Right lobe of liver (tissue), 6 donors: ENCODE data around the gene CDHR1. TPM values are rescaled to one million over a fixed set of nuclear protein-coding genes. Genes with fewer than 3 reads are reported as not detected.
"Not testable (repeated sequence)": the region's sequence is repeated elsewhere in the genome, so short reads cannot be mapped to it uniquely, and the experiment has no call there.

Experiments used
- ATAC-seq, 4 donors: fragments of 200-7000 bp; cut with Tn5 transposase; one replicate each; pipeline ENCODE4 v1.9.1; 2020; ENCODE audit warnings: mild to moderate bottlenecking in 4 of 4, moderate library complexity in 4 of 4
- DNase-seq, 3 donors: peaks; one replicate each; pipeline ENCODE4 v3.0.0-alpha.2; 2020
- H3K27ac ChIP-seq, 3 donors: fragments of 200-600 bp; one replicate each; pipeline ENCODE4 v1.8.0; 2022
- H3K27me3 ChIP-seq, 2 donors: fragments of 200-600 bp; one replicate each; pipeline ENCODE4 v1.8.0; 2022
- H3K36me3 ChIP-seq, 4 donors: fragments of 200-600 bp; sonication (generic) in 1 of 4; one replicate each; pipeline versions ENCODE4 v1.5.1 to v1.8.0; 2017 to 2022; ENCODE audit warnings: control low read depth in 1 of 4
- H3K4me1 ChIP-seq, 4 donors: fragments of 200-600 bp; sonication (generic) in 1 of 4; one replicate each; pipeline versions ENCODE4 v1.5.1 to v1.8.0; 2017 to 2022; ENCODE audit warnings: control low read depth in 1 of 4
- H3K4me3 ChIP-seq, 3 donors: fragments of 200-600 bp; one replicate each; pipeline ENCODE4 v1.8.0; 2022
- H3K9me3 ChIP-seq, 4 donors: fragments of 200-600 bp; sonication (generic) in 1 of 4; one replicate each; pipeline versions ENCODE4 v1.5.1 to v1.8.0; 2017 to 2022; ENCODE audit warnings: control low read depth in 1 of 4
- POLR2A ChIP-seq: fragments of 450-650 bp; IDR thresholded peaks from one replicate; pipeline ENCODE4 v1.6.1; 2017; ENCODE audit warnings: antibody characterized with exemption, mild to moderate bottlenecking
- WGBS: methylation state at CpG from one replicate; pipeline ENCODE4 v1.1.6; 2018; ENCODE audit warnings: low coverage, low lambda C conversion rate; ENCODE audit not compliant: insufficient coverage; ENCODE audit errors: missing lambda C conversion rate; 5-methylcytosine and 5-hydroxymethylcytosine counted together
- intact Hi-C, 2 donors: fragments of 100-400 bp; cut with DNase I; formaldehyde crosslinking; loops; one replicate each; pipeline versions ENCODE4 v1.11.2 to v1.14.1; 2022
- long read RNA-seq: library from polyadenylated mRNA; unstranded; transcript quantifications from one replicate; pipeline ENCODE4 v2.0.0, GENCODE V29; 2019
- total RNA-seq, 6 experiments: library from RNA; depleted of rRNA in 2 of 6; stranded (reverse); fragments of >200 nt in 2 of 6; fragmentation: NEBNext Ultra II Directional in 3 of 6; extraction: Animal tissue kit (Norgen Biotek cat#: 25700) in 3 of 6; gene quantifications; one replicate each; pipeline versions ENCODE4 v1.1.0 to v1.2.4, GENCODE V29; 2016 to 2023
- TF ChIP-seq, protein P1 (sequence below), 4 donors: fragments of 200-600 bp in 3 of 4; fragments of 450-650 bp in 1 of 4; IDR thresholded peaks; one replicate each; pipeline versions ENCODE4 v1.5.1 to v1.8.0; 2016 to 2022; ENCODE audit warnings: antibody characterized with exemption in 4 of 4, mild to moderate bottlenecking in 2 of 4
- donor health status: DM: no; HTN: yes; CAD: no.
- donor health status: DM: no; HTN: no; CAD: no.
- donor health status: DM: no; HTN: no; CAD: no.
- donor health status: DM: no; HTN: yes; CAD: no.
- donor health status: DM: no; HTN: yes; CAD: no.

Gene CDHR1
- under 1 TPM in 5 of 6 experiments, not detected in 1; 0.09 to 0.42 (median 0.19) TPM for total RNA-seq
- long read RNA-seq: 0 reads

DNA sequence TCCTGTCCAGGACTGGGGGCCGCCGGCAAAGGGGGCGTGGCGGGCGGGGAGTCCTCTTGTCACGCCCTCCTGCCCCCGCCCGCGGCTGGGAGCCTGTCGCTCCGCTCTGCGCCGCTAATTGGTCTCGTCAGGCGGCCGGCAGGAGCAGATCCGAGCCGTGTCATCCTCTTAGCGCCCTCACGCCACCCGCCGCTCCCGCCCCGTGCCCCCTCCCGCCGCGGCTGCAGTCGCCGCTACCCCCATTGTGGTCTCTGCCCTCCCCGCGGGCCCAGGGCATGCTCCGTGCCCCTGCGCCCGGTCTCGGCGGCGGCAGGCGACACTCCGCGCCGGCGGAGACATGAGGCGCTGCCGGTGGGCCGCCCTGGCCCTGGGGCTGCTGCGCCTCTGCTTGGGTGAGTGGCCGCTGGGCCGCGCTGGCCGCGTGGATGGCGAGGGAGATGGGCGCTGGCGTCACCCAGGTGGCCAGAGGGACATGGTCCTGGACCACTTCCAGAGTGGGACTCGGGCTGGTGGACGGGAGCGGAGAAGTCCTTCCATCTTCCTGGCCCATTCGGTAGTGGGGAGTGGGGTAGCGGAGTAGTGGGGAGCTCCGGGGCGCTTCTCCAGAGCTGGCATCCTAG, at the start of gene CDHR1:
Gene CDHR1 (plus strand): TSS at position 114 of the 620 bp plus-strand sequence. CDS start 224 bp downstream, at position 338.
- Histone ChIP-seq H3K27me3 (peaks cover 7 to 11% of the 10 kb centered on the region in 2 donors), H3K9me3 (no peaks in the 10 kb centered on the region), H3K4me1 (peaks cover 0 to 10% (median 0%) of the 10 kb centered on the region in 4 donors), H3K36me3 (no peaks in the 10 kb centered on the region), H3K4me3 (peak within 1 kb of the TSS; percentile 26 to 40 (median 28)), H3K27ac (no peak within 1 kb of the TSS)
- ATAC-seq: peak; percentile 44 to 62 (median 54)
- intact Hi-C loops: no loop called here
- TF ChIP-seq POLR2A: no peak
- TF ChIP-seq, protein P1, sequence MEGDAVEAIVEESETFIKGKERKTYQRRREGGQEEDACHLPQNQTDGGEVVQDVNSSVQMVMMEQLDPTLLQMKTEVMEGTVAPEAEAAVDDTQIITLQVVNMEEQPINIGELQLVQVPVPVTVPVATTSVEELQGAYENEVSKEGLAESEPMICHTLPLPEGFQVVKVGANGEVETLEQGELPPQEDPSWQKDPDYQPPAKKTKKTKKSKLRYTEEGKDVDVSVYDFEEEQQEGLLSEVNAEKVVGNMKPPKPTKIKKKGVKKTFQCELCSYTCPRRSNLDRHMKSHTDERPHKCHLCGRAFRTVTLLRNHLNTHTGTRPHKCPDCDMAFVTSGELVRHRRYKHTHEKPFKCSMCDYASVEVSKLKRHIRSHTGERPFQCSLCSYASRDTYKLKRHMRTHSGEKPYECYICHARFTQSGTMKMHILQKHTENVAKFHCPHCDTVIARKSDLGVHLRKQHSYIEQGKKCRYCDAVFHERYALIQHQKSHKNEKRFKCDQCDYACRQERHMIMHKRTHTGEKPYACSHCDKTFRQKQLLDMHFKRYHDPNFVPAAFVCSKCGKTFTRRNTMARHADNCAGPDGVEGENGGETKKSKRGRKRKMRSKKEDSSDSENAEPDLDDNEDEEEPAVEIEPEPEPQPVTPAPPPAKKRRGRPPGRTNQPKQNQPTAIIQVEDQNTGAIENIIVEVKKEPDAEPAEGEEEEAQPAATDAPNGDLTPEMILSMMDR (IDR thresholded peaks at IDR 0.05): no peak
- 0% methylated on average over 4 of the region's 61 CpGs for WGBS
- DNase-seq: peak in 1 of 3 donors; percentile 37

DNA sequence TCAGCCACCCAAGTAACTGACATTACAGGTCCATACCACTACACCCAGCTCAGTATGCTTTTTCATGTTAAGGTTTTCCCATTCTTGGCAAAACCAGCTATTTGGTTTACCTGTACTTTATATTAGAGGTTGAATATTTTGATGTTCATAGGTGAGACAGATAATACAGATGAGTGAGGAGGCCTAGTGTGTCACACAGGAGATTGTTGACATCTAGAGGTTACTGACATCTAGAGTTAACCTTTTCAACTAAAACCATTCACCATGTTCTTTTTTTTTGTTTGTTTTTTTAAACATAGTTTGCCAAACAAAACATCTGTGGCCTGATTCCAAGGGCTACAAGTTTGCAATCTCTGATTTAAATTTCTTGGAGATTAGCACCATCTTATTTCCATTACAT, 47.0 kb upstream of the CDHR1 start:
- intact Hi-C loops: no loop called here
- Histone ChIP-seq H3K4me3 (no peak overlapping the region), H3K4me1 (no peaks in the 10 kb centered on the region), H3K27me3 (no peaks in the 10 kb centered on the region), H3K9me3 (no peaks in the 10 kb centered on the region), H3K27ac (no peak overlapping the region), H3K36me3 (peaks cover 14 to 91% (median 53%) of the 10 kb centered on the region in 4 donors)
- no peak for TF ChIP-seq POLR2A
- TF ChIP-seq, protein P1 (IDR thresholded peaks at IDR 0.05): no peak
- DNase-seq (no peak), ATAC-seq (peak; percentile 36 to 56 (median 49))

- DNase-seq, intact Hi-C loops, H3K4me3 ChIP-seq, H3K4me1 ChIP-seq, H3K9me3 ChIP-seq, H3K27me3 ChIP-seq, H3K27ac ChIP-seq: not testable (repeated sequence)
- TF ChIP-seq, protein P1 (IDR thresholded peaks at IDR 0.05): peak; percentile 41 to 72 (median 68)
- ATAC-seq: peak; percentile 47 to 71 (median 66)
- 21% methylated on average over 2 of the region's 9 CpGs for WGBS
- peaks cover 18 to 91% (median 58%) of the 10 kb centered on the region in 4 donors for H3K36me3 ChIP-seq
Observed at GRCh38 chr10:84148006-84148597, 46.2 kb upstream of the CDHR1 start.

GRCh38 chr10:84149854-84150253, 44.5 kb upstream of the CDHR1 start:
- DNase-seq (no peak), ATAC-seq (no peak)
- Histone ChIP-seq H3K4me1 (no peaks in the 10 kb centered on the region), H3K27me3 (no peaks in the 10 kb centered on the region), H3K9me3 (no peaks in the 10 kb centered on the region), H3K36me3 (peaks cover 18 to 85% (median 47%) of the 10 kb centered on the region in 4 donors), H3K4me3 (no peak overlapping the region), H3K27ac (no peak overlapping the region)
- TF ChIP-seq, protein P1 (IDR thresholded peaks at IDR 0.05): no peak
- no peak for TF ChIP-seq POLR2A
- 92% methylated on average over 2 of the region's 2 CpGs for WGBS
- intact Hi-C loops: no loop called here
